ENCODE data around the gene IFNGR2. TPM values are rescaled to one million over a fixed set of nuclear protein-coding genes. Genes with fewer than 3 reads are reported as not detected.
"Not testable (repeated sequence)": the region's sequence is repeated elsewhere in the genome, so short reads cannot be mapped to it uniquely, and the experiment has no call there.

Gene IFNGR2
- total RNA-seq, 3 donors from 2014 or later: 8.7 to 12.8 (median 10.5) TPM

DNA sequence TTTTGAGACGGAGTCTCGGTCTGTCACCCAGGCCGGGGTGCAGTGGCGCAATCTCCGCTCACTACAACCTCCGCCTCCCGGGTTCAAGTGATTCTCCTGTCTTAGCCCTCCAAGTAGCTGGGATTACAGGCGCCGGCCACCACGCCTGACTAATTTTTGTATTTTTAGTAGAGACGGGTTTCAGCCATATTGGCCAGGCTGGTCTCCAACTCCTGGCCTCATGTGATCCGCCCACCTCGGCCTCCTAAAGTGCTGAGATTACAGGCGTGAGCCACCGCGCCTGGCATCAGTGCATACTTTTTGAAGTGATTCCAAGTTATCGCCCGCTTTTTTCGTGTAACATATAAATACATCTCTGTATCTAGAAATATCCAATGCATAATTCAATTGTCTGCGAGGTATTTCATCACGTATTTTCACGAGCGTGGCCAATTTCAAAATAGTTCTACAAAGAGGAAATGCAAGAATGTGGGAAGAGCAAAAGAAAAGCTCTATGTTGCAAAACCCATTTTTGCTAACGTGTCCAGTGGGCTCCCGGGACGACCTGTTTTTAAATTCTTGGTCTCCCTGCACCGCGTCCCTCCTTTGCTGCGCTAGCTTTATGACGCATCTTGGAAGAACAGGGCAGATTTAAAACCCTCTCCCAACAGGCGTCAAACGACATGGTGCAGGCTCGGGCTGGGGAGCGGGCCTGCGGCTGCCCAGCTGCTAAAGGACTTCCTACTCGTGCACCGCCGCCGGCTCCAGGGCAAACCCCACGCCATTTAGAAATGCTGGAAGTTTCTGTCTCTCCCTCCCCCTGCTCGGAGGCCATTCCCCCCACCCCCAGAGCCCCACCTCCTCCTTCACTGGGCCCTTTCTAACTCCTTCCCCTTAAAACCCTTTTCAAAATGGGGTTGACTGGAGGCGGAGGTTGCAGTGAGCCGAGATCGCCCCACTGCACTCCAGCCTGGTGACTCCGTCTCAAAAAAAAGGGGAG, 923 bp upstream of the IFNGR2 start:
- Mint-ChIP-seq H3K4me3 (peak overlapping the region; percentile 73), H3K27me3 (ENCODE audit: low read depth) (peaks cover 9% of the 10 kb centered on the region), H3K9me3 (no peaks in the 10 kb centered on the region), H3K36me3 (ENCODE audit: insufficient read depth) (peaks cover 5% of the 10 kb centered on the region), H3K4me1 (ENCODE audit: low read depth) (peaks cover 44% of the 10 kb centered on the region)
- peak; percentile 19 to 20 for ATAC-seq
- no peak for DNase-seq

DNA sequence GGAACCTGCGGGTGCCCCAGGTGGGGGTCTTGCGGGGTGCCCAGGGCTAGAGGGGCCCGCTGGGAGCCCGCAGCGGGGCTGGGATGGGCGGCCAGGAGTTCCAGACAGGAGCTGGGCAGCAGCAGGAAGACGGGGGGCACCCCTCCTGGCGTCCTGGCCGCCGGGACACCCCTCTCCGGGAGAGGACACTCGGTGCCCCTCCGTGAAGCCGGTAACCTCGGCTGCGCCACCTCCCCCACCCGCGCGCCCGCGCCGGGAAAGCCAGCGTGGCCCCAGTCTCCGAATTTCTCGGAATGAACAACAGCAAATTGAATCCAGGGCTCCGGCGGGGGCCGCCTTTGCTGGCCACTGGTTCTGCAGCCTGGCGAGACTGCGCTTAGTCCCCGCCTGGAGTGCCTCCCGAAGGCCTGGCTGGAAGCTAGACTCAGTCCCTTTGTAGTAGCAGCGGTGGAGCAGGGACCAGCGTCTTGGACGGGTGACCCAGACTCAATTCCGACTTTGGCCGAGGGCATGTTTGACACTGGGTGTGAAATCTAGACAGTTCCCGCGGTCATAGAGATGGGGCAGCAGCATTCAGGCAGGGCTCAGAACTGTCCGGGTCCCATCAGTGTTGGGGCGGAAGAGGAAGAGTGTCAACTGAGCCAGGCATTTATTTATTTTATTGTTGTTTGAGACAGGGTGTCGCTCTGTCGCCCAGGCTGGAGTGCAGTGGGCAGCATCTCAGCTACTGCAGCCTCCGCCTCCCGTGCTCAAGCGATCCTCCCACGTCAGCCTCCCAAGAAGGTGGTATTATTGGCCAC, 773 bp downstream of the IFNGR2 start:
- peaks cover 5% of the 10 kb centered on the region for H3K36me3 Mint-ChIP-seq (ENCODE audit: insufficient read depth)
- H3K4me1 Mint-ChIP-seq (ENCODE audit: low read depth): peaks cover 51% of the 10 kb centered on the region
- no peaks in the 10 kb centered on the region for H3K9me3 Mint-ChIP-seq
- peak overlapping the region; percentile 93 for H3K4me3 Mint-ChIP-seq
- peak; percentile 33 for DNase-seq
- H3K27me3 Mint-ChIP-seq (ENCODE audit: low read depth): peaks cover 6% of the 10 kb centered on the region
- peak; percentile 23 to 47 for ATAC-seq

DNA sequence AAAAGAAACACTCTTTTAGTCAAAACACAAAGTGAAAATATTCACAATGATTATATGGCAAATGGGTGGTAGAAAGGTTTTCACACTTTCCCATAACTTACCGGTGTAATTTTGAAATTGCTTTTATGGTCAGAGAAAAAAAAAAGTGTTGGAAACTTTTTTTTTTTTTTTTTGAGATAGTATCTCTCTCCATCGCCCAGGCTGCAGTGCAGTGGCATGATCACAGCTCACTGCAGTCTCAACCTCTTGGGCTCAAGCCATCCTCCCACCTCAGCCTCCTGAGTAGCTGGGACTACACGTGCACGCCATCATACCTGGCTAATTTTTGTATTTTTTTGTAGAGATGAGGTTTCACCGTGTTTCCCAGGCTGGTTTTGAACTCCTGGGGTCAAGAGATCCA, 3.3 kb downstream of the IFNGR2 start:
- ATAC-seq: peak in 1 of 2 donors; percentile 2
- H3K4me3 Mint-ChIP-seq: peak overlapping the region; percentile 93
- H3K27me3 Mint-ChIP-seq (ENCODE audit: low read depth): peaks cover 9% of the 10 kb centered on the region
- no peaks in the 10 kb centered on the region for H3K9me3 Mint-ChIP-seq
- peaks cover 57% of the 10 kb centered on the region for H3K4me1 Mint-ChIP-seq (ENCODE audit: low read depth)
- no peak for DNase-seq
- H3K36me3 Mint-ChIP-seq (ENCODE audit: insufficient read depth): peaks cover 12% of the 10 kb centered on the region

DNA sequence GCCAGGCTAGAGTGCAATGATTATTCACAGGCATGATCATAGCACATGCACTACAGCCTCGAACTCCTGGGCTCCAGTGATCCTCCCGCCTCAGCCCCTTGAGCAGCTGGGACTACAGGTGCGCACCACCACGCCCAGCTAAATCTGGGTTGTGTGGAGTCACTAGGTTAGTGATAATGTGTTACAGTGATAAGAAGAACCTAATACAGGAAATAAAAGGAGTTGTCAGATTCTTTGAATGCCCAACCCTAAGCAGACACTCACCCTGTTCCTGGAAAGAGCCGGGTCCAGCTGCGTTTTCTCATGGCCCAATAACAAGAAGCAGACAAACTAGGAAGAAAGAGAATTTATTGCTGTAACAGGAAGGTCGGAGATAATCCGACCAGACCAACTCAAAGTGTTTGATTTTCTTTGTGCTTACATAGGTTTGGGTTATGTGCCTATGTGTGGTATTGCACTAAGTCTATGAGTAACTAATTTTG, 8.8 kb downstream of the IFNGR2 start:
- peaks cover 19% of the 10 kb centered on the region for H3K36me3 Mint-ChIP-seq (ENCODE audit: insufficient read depth)
- peaks cover 3% of the 10 kb centered on the region for H3K27me3 Mint-ChIP-seq (ENCODE audit: low read depth)
- H3K9me3 Mint-ChIP-seq: no peaks in the 10 kb centered on the region
- no peak for ATAC-seq
- peaks cover 50% of the 10 kb centered on the region for H3K4me1 Mint-ChIP-seq (ENCODE audit: low read depth)
- DNase-seq: no peak
- no peak overlapping the region for H3K4me3 Mint-ChIP-seq

DNA sequence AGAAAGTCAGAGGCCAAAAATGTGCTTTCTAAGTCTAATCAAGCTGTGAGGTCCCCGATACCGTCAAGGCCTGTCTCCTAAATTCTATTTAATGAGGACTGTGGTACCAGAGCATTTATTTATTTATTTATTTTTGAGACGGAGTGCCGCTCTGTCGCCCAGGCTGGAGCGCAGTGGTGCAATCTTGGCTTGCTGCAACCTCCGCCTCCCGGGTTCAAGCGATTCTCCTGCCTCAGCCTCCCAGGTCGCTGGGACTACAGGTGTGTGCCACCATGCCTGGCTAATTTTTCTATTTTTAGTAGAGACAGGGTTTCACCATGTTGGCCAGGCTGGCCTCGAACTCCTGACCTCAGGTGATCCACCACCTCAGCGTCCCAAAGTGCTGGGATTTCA, 9.2 kb downstream of the IFNGR2 start:
- H3K27me3 Mint-ChIP-seq (ENCODE audit: low read depth); DNase-seq; ATAC-seq; H3K9me3 Mint-ChIP-seq; H3K4me3 Mint-ChIP-seq: not testable (repeated sequence)
- peaks cover 45% of the 10 kb centered on the region for H3K4me1 Mint-ChIP-seq (ENCODE audit: low read depth)
- peaks cover 21% of the 10 kb centered on the region for H3K36me3 Mint-ChIP-seq (ENCODE audit: insufficient read depth)

DNA sequence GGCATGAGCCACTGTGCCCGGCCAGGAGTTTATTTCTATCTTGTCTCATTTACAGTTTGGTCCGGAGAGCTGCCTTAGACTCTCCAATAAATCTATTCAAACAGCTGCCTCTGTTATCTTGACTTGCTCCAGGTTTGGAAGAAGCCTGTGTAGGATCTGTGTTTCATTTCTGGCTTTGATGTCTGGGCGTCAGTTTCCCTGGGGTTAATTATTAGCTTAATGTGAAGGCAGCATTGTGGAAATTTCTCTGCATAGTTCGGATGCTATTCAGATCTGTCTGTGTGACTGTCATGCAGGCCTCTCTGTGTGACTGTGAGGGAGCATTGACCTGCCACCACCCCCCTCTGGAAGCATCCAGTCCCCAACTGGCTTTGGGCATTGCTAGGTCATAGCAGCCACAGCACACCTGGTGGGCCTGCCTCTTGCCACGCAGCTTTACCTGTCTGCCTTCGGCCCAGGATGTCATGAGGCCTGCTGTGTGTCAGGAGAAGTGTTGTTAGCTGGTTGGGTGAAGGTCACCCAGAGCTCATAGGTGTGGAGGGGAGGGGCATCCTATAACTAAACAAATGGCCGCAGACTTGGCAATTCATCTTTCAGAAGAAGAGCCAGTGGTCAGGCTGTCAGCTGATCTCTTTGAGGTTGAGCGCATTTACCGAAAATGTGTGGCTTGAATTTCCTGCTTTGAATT, 9.8 kb downstream of the IFNGR2 start:
- Mint-ChIP-seq H3K4me1 (ENCODE audit: low read depth) (peaks cover 44% of the 10 kb centered on the region), H3K27me3 (ENCODE audit: low read depth) (peaks cover 3% of the 10 kb centered on the region), H3K9me3 (no peaks in the 10 kb centered on the region), H3K36me3 (ENCODE audit: insufficient read depth) (peaks cover 23% of the 10 kb centered on the region), H3K4me3 (no peak overlapping the region)
- ATAC-seq (no peak), DNase-seq (no peak)

DNA sequence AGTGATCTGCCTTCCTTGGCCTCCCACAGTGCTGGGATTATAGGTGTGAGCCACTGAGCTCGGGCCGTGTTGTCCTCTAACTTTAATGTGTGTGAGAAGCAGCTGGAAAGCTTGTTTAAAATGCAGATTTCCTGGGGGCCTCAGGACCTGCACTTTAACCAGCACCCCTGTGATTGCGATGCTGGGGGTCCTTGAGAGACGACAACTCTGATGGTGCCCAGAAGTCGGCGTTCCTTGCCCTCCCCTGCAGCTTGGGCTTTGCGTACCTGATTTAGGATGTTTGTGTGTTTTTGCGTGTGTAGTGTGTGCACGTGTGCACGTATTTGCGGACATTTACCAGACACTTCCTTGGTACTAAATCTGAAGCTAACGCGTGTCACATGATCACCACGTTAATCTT, 10.9 kb downstream of the IFNGR2 start:
- H3K36me3 Mint-ChIP-seq (ENCODE audit: insufficient read depth): peaks cover 25% of the 10 kb centered on the region
- H3K4me3 Mint-ChIP-seq: no peak overlapping the region
- no peaks in the 10 kb centered on the region for H3K9me3 Mint-ChIP-seq
- DNase-seq (no peak), ATAC-seq (no peak)
- peaks cover 3% of the 10 kb centered on the region for H3K27me3 Mint-ChIP-seq (ENCODE audit: low read depth)
- H3K4me1 Mint-ChIP-seq (ENCODE audit: low read depth): peaks cover 40% of the 10 kb centered on the region

DNA sequence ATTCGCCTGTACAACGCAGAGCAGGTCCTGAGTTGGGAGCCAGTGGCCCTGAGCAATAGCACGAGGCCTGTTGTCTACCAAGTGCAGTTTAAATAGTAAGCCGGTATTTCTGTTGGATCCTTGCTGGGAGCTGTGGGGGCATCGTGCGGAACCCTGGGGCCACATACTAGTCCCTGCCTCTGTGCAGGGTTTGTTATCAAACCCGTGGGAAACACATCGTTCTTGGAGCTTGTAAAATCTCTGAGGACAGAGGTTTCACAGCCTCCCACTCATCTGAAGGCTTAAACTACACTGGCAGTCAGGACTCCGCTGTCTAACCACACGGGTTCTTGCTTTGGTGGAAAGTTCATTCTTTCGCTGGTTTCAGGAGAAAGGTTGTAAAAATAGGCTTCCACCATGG, 11.7 kb downstream of the IFNGR2 start:
- Mint-ChIP-seq H3K4me3 (no peak overlapping the region), H3K9me3 (no peaks in the 10 kb centered on the region), H3K36me3 (ENCODE audit: insufficient read depth) (peaks cover 26% of the 10 kb centered on the region), H3K27me3 (ENCODE audit: low read depth) (peaks cover 3% of the 10 kb centered on the region), H3K4me1 (ENCODE audit: low read depth) (peaks cover 34% of the 10 kb centered on the region)
- no peak for ATAC-seq
- no peak for DNase-seq

DNA sequence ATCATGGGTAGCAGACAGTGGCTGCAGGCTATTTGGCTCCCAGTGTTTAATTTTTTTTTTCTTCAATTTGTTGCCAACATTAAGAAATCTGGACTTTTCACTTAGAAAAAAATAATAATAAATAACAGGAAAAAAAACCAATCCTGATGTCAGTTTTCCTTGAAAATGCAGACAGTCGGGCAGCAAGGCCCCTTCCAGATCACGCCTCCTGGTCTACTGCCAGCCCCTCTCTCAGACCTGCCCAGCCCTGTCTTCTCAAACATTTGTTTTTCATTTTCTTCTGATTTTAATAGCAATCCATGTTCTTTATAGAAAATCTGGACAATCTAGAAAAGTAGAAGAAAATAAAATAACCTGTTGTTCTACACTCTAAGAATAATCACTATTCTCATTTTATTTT, 15.5 kb downstream of the IFNGR2 start:
- Mint-ChIP-seq H3K9me3 (no peaks in the 10 kb centered on the region), H3K4me3 (no peak overlapping the region), H3K4me1 (ENCODE audit: low read depth) (peaks cover 7% of the 10 kb centered on the region), H3K36me3 (ENCODE audit: insufficient read depth) (peaks cover 31% of the 10 kb centered on the region), H3K27me3 (ENCODE audit: low read depth) (no peaks in the 10 kb centered on the region)
- no peak for ATAC-seq
- DNase-seq: no peak

DNA sequence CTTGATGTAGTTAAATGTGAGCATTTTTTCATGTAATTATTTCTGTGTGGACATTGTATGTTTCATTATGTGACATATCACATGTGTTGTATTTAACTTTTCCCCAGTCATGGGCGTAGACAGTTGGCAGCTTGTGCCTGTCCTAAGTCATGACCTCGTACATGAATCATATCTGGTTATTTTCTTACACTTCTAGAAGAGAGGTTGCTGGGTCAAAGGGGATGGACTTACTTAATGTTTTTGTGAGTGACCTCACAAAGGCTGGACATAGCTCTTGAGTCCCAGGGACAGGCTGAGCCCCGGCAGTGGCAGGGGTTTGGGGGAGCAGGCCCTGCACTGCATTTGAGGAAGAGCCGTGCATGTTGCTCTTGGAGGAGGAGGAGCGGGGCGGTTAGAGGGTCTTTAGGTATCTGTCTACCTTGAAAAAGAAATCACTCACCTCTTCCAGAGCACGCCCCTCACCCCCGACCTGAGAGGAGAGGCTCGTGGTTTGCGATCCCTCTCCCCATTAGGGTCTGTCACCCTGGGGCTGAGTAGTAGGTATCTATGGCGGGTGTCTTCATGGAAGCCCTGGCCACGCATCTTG, 16.4 kb downstream of the IFNGR2 start:
- peaks cover 4% of the 10 kb centered on the region for H3K4me1 Mint-ChIP-seq (ENCODE audit: low read depth)
- no peaks in the 10 kb centered on the region for H3K27me3 Mint-ChIP-seq (ENCODE audit: low read depth)
- no peak for DNase-seq
- no peaks in the 10 kb centered on the region for H3K9me3 Mint-ChIP-seq
- no peak overlapping the region for H3K4me3 Mint-ChIP-seq
- H3K36me3 Mint-ChIP-seq (ENCODE audit: insufficient read depth): peaks cover 31% of the 10 kb centered on the region
- no peak for ATAC-seq

DNA sequence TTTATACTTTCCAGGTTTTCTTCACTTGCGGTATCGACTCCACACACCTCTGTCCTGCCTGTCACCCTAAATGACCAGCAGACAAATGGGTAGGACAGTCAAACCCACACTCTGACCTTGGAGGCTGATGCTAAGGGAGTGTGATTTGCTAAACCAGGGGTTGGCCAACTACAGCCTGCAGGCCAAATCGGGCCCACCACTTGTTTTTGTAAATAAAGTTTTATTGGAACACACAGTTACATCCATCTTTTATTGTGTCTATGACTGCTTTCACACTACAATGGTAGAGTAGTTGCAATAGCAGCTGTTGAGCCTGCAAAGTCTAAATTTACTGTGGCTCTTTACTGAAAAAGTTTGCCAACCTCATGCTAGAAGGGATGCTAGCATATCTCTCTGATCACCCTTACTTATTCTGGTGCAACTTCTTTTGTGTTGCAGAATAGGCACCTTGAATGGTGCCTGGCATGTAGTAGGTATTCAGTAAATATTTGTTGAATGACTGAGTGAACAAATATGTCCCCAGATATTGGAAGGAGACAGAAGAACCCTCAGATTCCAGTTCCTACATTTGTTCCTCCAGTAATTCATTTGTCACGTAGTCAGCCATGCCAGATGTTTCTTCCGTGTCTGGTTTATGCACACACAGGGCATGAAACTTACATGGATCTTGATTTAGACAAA, 18.6 kb downstream of the IFNGR2 start:
- H3K4me1 Mint-ChIP-seq (ENCODE audit: low read depth): no peaks in the 10 kb centered on the region

DNA sequence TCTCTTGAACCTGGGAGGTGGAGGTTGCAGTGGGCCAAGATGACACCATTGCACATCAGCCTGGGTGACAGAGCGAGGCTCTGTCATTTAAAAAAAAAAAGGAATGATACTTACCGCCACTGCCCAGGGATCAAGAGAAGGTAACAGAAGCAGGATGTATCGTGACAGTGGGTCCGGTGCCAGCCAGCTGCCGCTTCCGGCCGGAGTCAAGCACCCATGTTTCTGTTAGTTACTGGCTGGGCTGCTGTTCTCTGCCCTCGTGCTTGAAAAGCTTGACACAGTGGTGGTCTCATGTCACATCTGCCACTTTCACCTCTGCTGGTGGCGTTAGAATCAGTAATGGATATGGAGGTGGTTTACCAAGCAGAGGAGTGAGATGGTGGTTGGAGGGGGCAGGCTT, 21.0 kb downstream of the IFNGR2 start:
- H3K36me3 Mint-ChIP-seq (ENCODE audit: insufficient read depth): peaks cover 27% of the 10 kb centered on the region
- no peak for DNase-seq
- no peaks in the 10 kb centered on the region for H3K4me1 Mint-ChIP-seq (ENCODE audit: low read depth)
- H3K4me3 Mint-ChIP-seq: no peak overlapping the region
- H3K9me3 Mint-ChIP-seq: no peaks in the 10 kb centered on the region
- ATAC-seq: no peak
- no peaks in the 10 kb centered on the region for H3K27me3 Mint-ChIP-seq (ENCODE audit: low read depth)

More for the DNA sequence above, 18.6 kb downstream of the IFNGR2 start:
- Mint-ChIP-seq H3K4me3 (no peak overlapping the region), H3K36me3 (ENCODE audit: insufficient read depth) (peaks cover 27% of the 10 kb centered on the region), H3K27me3 (ENCODE audit: low read depth) (no peaks in the 10 kb centered on the region), H3K9me3 (no peaks in the 10 kb centered on the region)
- DNase-seq (no peak), ATAC-seq (no peak)

DNA sequence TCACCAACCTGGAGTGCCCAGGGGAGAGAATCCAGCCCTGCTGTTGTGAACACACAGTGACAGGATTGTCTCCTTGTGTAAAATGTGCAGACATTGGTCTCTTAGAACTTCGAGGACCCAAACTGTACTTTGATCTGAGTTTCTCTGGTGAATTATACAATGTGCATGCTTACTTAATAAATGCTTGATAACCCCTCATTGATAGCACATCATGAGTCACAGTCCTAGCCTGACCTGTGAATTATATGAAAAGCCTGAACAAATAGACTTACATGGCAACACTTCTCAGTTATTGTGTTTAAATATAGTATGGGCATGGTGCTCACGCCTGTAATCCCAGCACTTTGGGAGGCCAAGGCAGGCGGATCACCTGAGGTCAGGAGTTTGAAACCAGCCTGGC, 22.6 kb downstream of the IFNGR2 start:
- H3K4me3 Mint-ChIP-seq: no peak overlapping the region
- no peaks in the 10 kb centered on the region for H3K9me3 Mint-ChIP-seq
- DNase-seq (no peak), ATAC-seq (no peak)
- no peaks in the 10 kb centered on the region for H3K27me3 Mint-ChIP-seq (ENCODE audit: low read depth)
- H3K36me3 Mint-ChIP-seq (ENCODE audit: insufficient read depth): peaks cover 25% of the 10 kb centered on the region
- no peaks in the 10 kb centered on the region for H3K4me1 Mint-ChIP-seq (ENCODE audit: low read depth)

Data from activated T-cell treated with anti-CD3 and anti-CD28 coated beads, Interleukin-2, amount 50 U/mL, for 4 hours (primary cell).